Measurements from ENCODE around the gene CELSR3.

CELSR3 gene

GRCh38 chr3:48639944-48640606 lies 22.6 kb downstream of the CELSR3 start:
- Histone ChIP-seq H3K79me2 (ENCODE audit: control insufficient read depth, insufficient read depth, low read length) (no peaks in the 10 kb centered on the region), H3K36me3 (ENCODE audit: control insufficient read depth, insufficient read depth, low read length) (no peaks in the 10 kb centered on the region)

GRCh38 chr3:48637305-48637704 lies 25.4 kb downstream of the CELSR3 start:
- Histone ChIP-seq H3K4me3 (ENCODE audit: low read length) (no peak overlapping the region), H3K4ac (ENCODE audit: low read depth, low read length) (no peak overlapping the region), H3K56ac (ENCODE audit: low read length) (peak overlapping the region; percentile 22), H2AK5ac (ENCODE audit: low read length) (no peak overlapping the region), H3K79me1 (ENCODE audit: low read length) (peaks cover 5% of the 10 kb centered on the region), H2BK15ac (replicated peaks; ENCODE audit: low read depth) (no peak overlapping the region), H3K9ac (ENCODE audit: low read length) (no peak overlapping the region), H3K23ac (ENCODE audit: low read length) (no peak overlapping the region), H3K4me1 (ENCODE audit: control insufficient read depth, low read depth, low read length) (peaks cover 14% of the 10 kb centered on the region), H3K36me3 (ENCODE audit: control insufficient read depth, insufficient read depth, low read length) (no peaks in the 10 kb centered on the region), H3K18ac (ENCODE audit: low read length) (no peak overlapping the region), H3K27ac (ENCODE audit: low read depth, low read length) (no peak overlapping the region), H3K79me2 (ENCODE audit: control insufficient read depth, insufficient read depth, low read length) (peaks cover 3% of the 10 kb centered on the region), H2BK120ac (ENCODE audit: low read depth, low read length) (no peak overlapping the region), H3K27me3 (ENCODE audit: insufficient read depth, low read length, poor library complexity) (no peaks in the 10 kb centered on the region), H4K5ac (ENCODE audit: low read length) (no peak overlapping the region), H2BK5ac (ENCODE audit: low read length) (no peak overlapping the region), H4K8ac (ENCODE audit: low read depth, low read length) (no peak overlapping the region), H3K4me2 (ENCODE audit: low read length) (no peak overlapping the region)
- WGBS (ENCODE audit: extremely low coverage, insufficient coverage, low lambda C conversion rate), result no CpG with 5 or more reads among the region's 6 CpGs
- peak; percentile 27 for DNase-seq

More at GRCh38 chr3:48639944-48640606, 22.6 kb downstream of the CELSR3 start:
- H4K5ac ChIP-seq (ENCODE audit: low read length), result no peak overlapping the region
- H3K27ac ChIP-seq (ENCODE audit: low read depth, low read length), result no peak overlapping the region
- no peak overlapping the region for H2AK5ac ChIP-seq (ENCODE audit: low read length)
- no peak overlapping the region for H3K4ac ChIP-seq (ENCODE audit: low read depth, low read length)
- no peak overlapping the region for H3K23ac ChIP-seq (ENCODE audit: low read length)
- H3K4me2 ChIP-seq (ENCODE audit: low read length), result no peak overlapping the region
- no peak overlapping the region for H2BK5ac ChIP-seq (ENCODE audit: low read length)
- H3K4me3 ChIP-seq (ENCODE audit: low read length), result no peak overlapping the region
- no peak overlapping the region for H4K8ac ChIP-seq (ENCODE audit: low read depth, low read length)
- no peak overlapping the region for H3K18ac ChIP-seq (ENCODE audit: low read length)
- H2BK15ac ChIP-seq (replicated peaks; ENCODE audit: low read depth), result no peak overlapping the region
- H3K56ac ChIP-seq (ENCODE audit: low read length), result no peak overlapping the region
- H3K4me1 ChIP-seq (ENCODE audit: control insufficient read depth, low read depth, low read length), result peaks cover 9% of the 10 kb centered on the region
- no peak for DNase-seq
- H3K27me3 ChIP-seq (ENCODE audit: insufficient read depth, low read length, poor library complexity), result no peaks in the 10 kb centered on the region
- no peak overlapping the region for H3K9ac ChIP-seq (ENCODE audit: low read length)
- H3K79me1 ChIP-seq (ENCODE audit: low read length), result no peaks in the 10 kb centered on the region
- WGBS (ENCODE audit: extremely low coverage, insufficient coverage, low lambda C conversion rate), result no CpG with 5 or more reads among the region's 38 CpGs
- no peak overlapping the region for H2BK120ac ChIP-seq (ENCODE audit: low read depth, low read length)

- peak overlapping the region; percentile 87 for H3K4me2 ChIP-seq (ENCODE audit: low read length)
- peak overlapping the region; percentile 65 for H3K27ac ChIP-seq (ENCODE audit: low read depth, low read length)
- DNase-seq, result peak; percentile 24
- H4K8ac ChIP-seq (ENCODE audit: low read depth, low read length), result no peak overlapping the region
- H3K56ac ChIP-seq (ENCODE audit: low read length), result peak overlapping the region; percentile 92
- peaks cover 3% of the 10 kb centered on the region for H3K79me2 ChIP-seq (ENCODE audit: control insufficient read depth, insufficient read depth, low read length)
- H3K36me3 ChIP-seq (ENCODE audit: control insufficient read depth, insufficient read depth, low read length), result no peaks in the 10 kb centered on the region
- H4K5ac ChIP-seq (ENCODE audit: low read length), result peak overlapping the region; percentile 40
- H2BK5ac ChIP-seq (ENCODE audit: low read length), result peak overlapping the region; percentile 32
- H3K27me3 ChIP-seq (ENCODE audit: insufficient read depth, low read length, poor library complexity), result no peaks in the 10 kb centered on the region
- H2AK5ac ChIP-seq (ENCODE audit: low read length), result peak overlapping the region; percentile 78
- peak overlapping the region; percentile 81 for H3K9ac ChIP-seq (ENCODE audit: low read length)
- H2BK120ac ChIP-seq (ENCODE audit: low read depth, low read length), result no peak overlapping the region
- H3K4ac ChIP-seq (ENCODE audit: low read depth, low read length), result no peak overlapping the region
- H3K4me3 ChIP-seq (ENCODE audit: low read length), result peak overlapping the region; percentile 28
- peaks cover 5% of the 10 kb centered on the region for H3K79me1 ChIP-seq (ENCODE audit: low read length)
- H3K18ac ChIP-seq (ENCODE audit: low read length), result peak overlapping the region; percentile 11
- no peak overlapping the region for H3K23ac ChIP-seq (ENCODE audit: low read length)
- H3K4me1 ChIP-seq (ENCODE audit: control insufficient read depth, low read depth, low read length), result peaks cover 14% of the 10 kb centered on the region
- WGBS (ENCODE audit: extremely low coverage, insufficient coverage, low lambda C conversion rate), result no CpG with 5 or more reads among the region's 10 CpGs
- no peak overlapping the region for H2BK15ac ChIP-seq (replicated peaks; ENCODE audit: low read depth)
Measured at GRCh38 chr3:48636149-48636655, 26.5 kb downstream of the CELSR3 start.

DNA sequence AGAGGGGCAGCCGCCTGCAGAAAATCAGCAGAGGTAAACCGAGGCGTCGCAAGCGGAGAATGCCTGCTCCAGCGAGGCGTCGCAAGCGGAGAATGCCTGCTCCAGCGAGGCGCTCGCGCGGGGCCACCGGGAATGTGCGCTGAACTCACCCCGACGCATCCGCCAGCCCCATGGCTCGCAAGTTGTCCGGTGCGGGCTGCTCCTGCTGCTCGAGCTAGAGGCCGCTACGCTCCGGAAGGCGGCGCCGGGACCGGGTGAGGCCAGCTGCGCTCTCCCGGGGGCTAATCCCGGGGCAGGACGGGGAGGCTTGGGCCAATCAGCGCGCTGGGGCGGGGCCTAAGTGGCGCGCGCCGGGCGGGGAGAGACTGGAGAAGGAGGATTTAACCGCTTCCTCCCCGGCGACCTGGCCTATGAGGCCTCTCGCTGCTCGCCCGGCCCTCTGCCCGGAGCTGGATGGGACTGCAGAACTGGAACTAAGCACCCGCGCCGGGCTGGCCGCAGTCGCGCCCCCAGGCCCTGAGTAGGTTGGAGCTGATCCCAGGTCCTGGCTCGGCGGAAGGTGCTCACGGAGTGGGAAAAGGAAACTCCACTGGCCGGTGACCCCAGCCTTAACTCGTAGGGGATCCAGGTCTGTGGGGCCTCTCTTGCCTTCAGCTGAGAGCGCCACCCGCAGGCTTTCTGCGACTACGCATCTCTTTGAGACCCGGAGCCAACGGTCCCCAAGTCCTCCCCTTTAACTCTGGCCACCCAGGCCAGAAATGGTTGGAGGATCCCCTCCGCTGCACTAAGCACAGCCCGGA lies 27.3 kb downstream of the CELSR3 start, which contains the start of gene SLC26A6:
Gene SLC26A6, minus strand, starts transcription at position 240 of the 800 bp plus-strand sequence. Its CDS starts 68 bp downstream, at position 172.
- peak within 1 kb of the TSS; percentile 90 for H3K4me3 ChIP-seq (ENCODE audit: low read length)
- H3K56ac ChIP-seq (ENCODE audit: low read length), result peak within 1 kb of the TSS; percentile 97
- H3K23ac ChIP-seq (ENCODE audit: low read length), result peak within 1 kb of the TSS; percentile 85
- peak within 1 kb of the TSS; percentile 93 for H3K27ac ChIP-seq (ENCODE audit: low read depth, low read length)
- peaks cover 14% of the 10 kb centered on the region for H3K4me1 ChIP-seq (ENCODE audit: control insufficient read depth, low read depth, low read length)
- H2BK5ac ChIP-seq (ENCODE audit: low read length), result peak within 1 kb of the TSS; percentile 79
- no peak within 1 kb of the TSS for H2BK120ac ChIP-seq (ENCODE audit: low read depth, low read length)
- peak; percentile 99 for DNase-seq
- peak within 1 kb of the TSS; percentile 85 for H3K18ac ChIP-seq (ENCODE audit: low read length)
- no peaks in the 10 kb centered on the region for H3K36me3 ChIP-seq (ENCODE audit: control insufficient read depth, insufficient read depth, low read length)
- WGBS (ENCODE audit: extremely low coverage, insufficient coverage, low lambda C conversion rate), result no CpG with 5 or more reads among the region's 68 CpGs
- H4K5ac ChIP-seq (ENCODE audit: low read length), result peak within 1 kb of the TSS; percentile 40
- H3K27me3 ChIP-seq (ENCODE audit: insufficient read depth, low read length, poor library complexity), result no peaks in the 10 kb centered on the region
- H3K4me2 ChIP-seq (ENCODE audit: low read length), result peak within 1 kb of the TSS; percentile 97
- H3K4ac ChIP-seq (ENCODE audit: low read depth, low read length), result peak within 1 kb of the TSS; percentile 70
- peak within 1 kb of the TSS; percentile 98 for H3K9ac ChIP-seq (ENCODE audit: low read length)
- H2AK5ac ChIP-seq (ENCODE audit: low read length), result no peak within 1 kb of the TSS
- peaks cover 3% of the 10 kb centered on the region for H3K79me2 ChIP-seq (ENCODE audit: control insufficient read depth, insufficient read depth, low read length)
- no peak within 1 kb of the TSS for H2BK15ac ChIP-seq (replicated peaks; ENCODE audit: low read depth)
- peaks cover 5% of the 10 kb centered on the region for H3K79me1 ChIP-seq (ENCODE audit: low read length)
- no peak within 1 kb of the TSS for H4K8ac ChIP-seq (ENCODE audit: low read depth, low read length)

- Histone ChIP-seq H3K9ac (ENCODE audit: low read length) (peak overlapping the region; percentile 98), H3K27ac (ENCODE audit: low read depth, low read length) (peak overlapping the region; percentile 93), H2AK5ac (ENCODE audit: low read length) (no peak overlapping the region), H3K4ac (ENCODE audit: low read depth, low read length) (peak overlapping the region; percentile 70), H3K79me1 (ENCODE audit: low read length) (peaks cover 5% of the 10 kb centered on the region), H2BK120ac (ENCODE audit: low read depth, low read length) (no peak overlapping the region), H3K18ac (ENCODE audit: low read length) (peak overlapping the region; percentile 85), H3K56ac (ENCODE audit: low read length) (peak overlapping the region; percentile 97), H4K8ac (ENCODE audit: low read depth, low read length) (no peak overlapping the region), H3K4me2 (ENCODE audit: low read length) (peak overlapping the region; percentile 97), H2BK15ac (replicated peaks; ENCODE audit: low read depth) (no peak overlapping the region), H3K36me3 (ENCODE audit: control insufficient read depth, insufficient read depth, low read length) (peaks cover 2% of the 10 kb centered on the region), H4K5ac (ENCODE audit: low read length) (no peak overlapping the region), H3K23ac (ENCODE audit: low read length) (peak overlapping the region; percentile 85), H2BK5ac (ENCODE audit: low read length) (peak overlapping the region; percentile 79), H3K79me2 (ENCODE audit: control insufficient read depth, insufficient read depth, low read length) (peaks cover 3% of the 10 kb centered on the region), H3K27me3 (ENCODE audit: insufficient read depth, low read length, poor library complexity) (no peaks in the 10 kb centered on the region), H3K4me3 (ENCODE audit: low read length) (peak overlapping the region; percentile 90), H3K4me1 (ENCODE audit: control insufficient read depth, low read depth, low read length) (peaks cover 14% of the 10 kb centered on the region)
- no CpG with 5 or more reads among the region's 30 CpGs for WGBS (ENCODE audit: extremely low coverage, insufficient coverage, low lambda C conversion rate)
- peak; percentile 83 for DNase-seq
Measured at GRCh38 chr3:48634661-48635221, 27.9 kb downstream of the CELSR3 start.

All from mesendoderm (in vitro differentiated cells).